Measurements from ENCODE around the gene NDUFS2. TPM values are rescaled to one million over a fixed set of nuclear protein-coding genes. Genes with fewer than 3 reads are reported as not detected.

Gene NDUFS2
- total RNA-seq, 2 donors from 2014 or later: 54.3 to 57.9 TPM

DNA sequence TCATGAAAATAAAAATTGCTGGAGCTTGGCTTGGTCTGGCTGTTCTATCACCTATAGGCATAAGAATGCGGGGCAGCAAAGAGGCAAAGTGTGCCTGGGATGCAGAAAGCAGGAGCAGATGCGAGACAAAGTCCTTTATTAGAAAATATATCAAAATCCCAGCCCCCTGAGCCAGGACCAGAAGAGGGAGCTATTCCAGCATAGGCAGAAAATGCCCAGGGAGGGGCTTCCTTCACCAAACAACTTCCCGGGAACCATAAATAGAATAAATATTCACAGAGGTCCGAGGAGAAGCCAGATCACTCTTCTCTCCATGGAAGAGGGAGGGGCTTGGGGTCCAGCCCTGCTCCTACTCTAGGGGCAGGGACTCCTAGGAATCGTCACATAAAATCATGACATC is 31.0 kb upstream of the NDUFS2 start:
- no peak for DNase-seq (ENCODE audit: low spot score)
- intact Hi-C loops (cut with DNase I): no loop called here

DNA sequence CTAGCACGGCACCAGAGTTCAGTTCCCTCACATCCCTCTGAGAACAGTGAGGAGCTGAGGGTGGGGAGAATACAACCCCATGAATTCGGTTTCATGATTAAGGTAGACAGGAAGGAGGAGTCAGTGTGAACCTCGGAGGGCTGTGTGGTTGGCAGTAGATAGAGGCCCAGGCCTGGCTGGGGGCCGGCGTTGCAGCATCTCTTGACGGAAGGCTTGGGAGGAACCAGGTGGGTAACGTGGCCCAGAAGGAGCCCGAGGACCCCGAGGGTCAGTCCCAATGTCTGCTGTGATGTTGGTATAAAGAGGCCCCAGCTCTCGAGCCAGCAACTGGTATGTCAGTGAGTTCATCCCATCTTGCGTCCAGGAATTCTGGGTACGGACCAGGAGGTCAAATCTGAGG is 30.5 kb upstream of the NDUFS2 start:
- intact Hi-C loops (cut with DNase I): no loop called here
- peak; percentile 65 for DNase-seq (ENCODE audit: low spot score)

- DNase-seq (ENCODE audit: low spot score): no peak
- intact Hi-C loops (cut with DNase I): no loop called here
Measured at GRCh38 chr1:161172349-161172748, 29.8 kb upstream of the NDUFS2 start.

GRCh38 chr1:161172776-161173376 is 29.3 kb upstream of the NDUFS2 start:
- DNase-seq (ENCODE audit: low spot score): peak; percentile 82

DNA sequence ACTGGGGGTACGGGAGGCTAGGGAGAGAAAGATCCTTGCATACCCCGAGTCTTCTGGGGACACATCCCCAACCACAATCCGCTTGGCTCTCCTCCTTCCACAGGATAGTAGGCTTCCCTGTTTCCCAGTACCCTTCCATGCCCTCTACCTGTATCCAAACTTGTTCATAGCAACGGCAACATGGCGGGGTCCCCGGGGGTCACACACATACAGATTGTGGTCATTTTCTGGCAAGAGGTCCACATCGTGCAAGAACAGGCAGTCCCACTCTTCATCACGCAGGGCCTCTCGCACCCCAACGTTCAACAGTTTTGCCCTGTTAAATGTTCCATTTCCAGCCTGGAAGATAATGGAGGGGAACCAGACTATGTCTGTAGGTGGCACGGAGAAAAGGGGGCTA is 28.5 kb upstream of the NDUFS2 start:
- DNase-seq (ENCODE audit: low spot score): peak; percentile 65
- intact Hi-C loops (cut with DNase I): no loop called here

More at GRCh38 chr1:161172776-161173376, 29.3 kb upstream of the NDUFS2 start:
- intact Hi-C loops (cut with DNase I): no loop called here

GRCh38 chr1:161174911-161175310 is 27.3 kb upstream of the NDUFS2 start:
- DNase-seq (ENCODE audit: low spot score): peak; percentile 75
- intact Hi-C loops (cut with DNase I): loop anchor here in 1 of 2 donors (1.0 kb wide), 1 partner anchor 27 kb away; no protein-coding TSS in a partner anchor

DNA sequence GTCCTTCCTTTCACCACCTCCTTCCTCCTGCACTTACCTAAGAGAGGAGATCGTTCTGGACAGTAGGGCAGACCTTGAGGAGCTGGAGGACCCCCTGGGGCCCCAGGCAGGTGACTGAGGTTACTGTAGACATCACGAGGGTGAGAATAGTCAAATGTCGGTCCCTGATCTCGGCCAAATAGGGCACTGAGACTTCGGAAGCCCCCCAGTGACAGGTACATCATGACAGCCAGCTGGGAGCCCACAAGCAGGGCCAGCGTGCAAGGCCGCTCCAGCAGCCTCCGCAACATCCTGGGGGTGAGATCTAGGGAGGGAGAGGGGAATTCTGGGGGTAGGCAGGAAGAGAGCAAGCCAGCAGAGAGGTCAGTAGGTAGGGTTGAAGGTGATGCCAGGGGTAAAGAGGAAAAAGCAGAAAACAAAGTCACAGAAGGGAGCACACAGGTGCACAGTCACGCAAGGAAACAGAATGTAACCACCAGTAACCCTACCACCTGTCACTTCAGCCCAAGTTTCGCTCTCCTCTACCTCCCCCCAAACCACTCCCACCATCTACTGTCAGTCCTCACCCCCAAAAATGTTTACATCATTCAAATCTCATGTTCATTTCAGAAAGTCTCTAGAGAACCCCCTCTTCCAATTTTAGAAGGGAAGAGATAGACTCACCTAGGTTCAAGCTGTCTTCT is 26.3 kb upstream of the NDUFS2 start:
- intact Hi-C loops (cut with DNase I): loop anchor here in 1 of 2 donors (1.0 kb wide), 1 partner anchor 28 kb away; no protein-coding TSS in a partner anchor
- peak; percentile 73 for DNase-seq (ENCODE audit: low spot score)

GRCh38 chr1:161176468-161177111 is 25.6 kb upstream of the NDUFS2 start:
- DNase-seq (ENCODE audit: low spot score): peak; percentile 54
- intact Hi-C loops (cut with DNase I): no loop called here

DNA sequence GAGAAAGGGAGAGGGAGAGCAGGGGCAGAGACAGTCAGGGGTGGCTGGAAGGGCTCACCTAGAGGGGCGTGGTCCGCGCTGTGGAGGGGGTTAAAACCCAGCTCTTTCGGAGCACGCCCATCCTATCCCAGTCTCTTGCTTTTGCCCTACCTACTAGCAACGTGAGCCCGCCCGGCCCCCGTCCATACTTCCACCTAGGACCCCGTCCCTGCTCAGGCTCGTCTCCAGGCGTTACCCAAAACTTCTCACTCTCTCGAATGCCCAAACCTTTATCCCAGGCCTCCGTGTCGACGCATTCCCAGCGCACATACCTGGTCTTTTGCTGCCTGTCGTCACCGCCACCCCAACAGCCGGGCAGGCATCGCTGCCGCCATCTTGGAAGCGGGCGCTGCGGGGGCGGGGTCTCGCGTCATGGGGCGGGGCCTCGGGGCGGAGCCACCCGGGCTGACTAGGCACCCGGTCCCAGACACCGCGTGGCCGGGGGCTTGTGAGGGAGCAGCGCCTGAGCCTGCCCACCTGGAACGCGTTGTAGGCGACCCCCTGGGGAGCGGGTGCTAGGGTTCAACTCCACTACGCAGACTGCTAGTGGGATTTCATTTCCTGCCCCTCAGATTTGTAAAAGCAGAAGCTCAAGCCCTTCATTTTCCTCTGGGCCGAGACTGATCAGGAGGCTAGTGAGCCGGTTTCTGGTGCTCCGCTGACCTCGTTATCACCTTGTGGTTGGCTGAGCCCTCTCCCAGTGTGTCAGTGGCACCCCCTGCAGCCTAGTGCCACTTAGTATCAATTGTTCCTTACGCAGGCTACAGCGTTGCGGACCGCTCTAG is 24.8 kb upstream of the NDUFS2 start, which contains the start of gene B4GALT3:
B4GALT3 (minus strand) TSS at position 396 of the 824 bp plus-strand sequence. CDS start 1,447 bp downstream, outside the sequence.
- intact Hi-C loops (cut with DNase I): no loop called here
- peak; percentile 96 for DNase-seq (ENCODE audit: low spot score)

GRCh38 chr1:161177936-161178244 is 24.3 kb upstream of the NDUFS2 start:
- intact Hi-C loops (cut with DNase I): no loop called here
- DNase-seq (ENCODE audit: low spot score): no peak

GRCh38 chr1:161179698-161180097 is 22.5 kb upstream of the NDUFS2 start:
- DNase-seq (ENCODE audit: low spot score): no peak
- intact Hi-C loops (cut with DNase I): no loop called here

DNA sequence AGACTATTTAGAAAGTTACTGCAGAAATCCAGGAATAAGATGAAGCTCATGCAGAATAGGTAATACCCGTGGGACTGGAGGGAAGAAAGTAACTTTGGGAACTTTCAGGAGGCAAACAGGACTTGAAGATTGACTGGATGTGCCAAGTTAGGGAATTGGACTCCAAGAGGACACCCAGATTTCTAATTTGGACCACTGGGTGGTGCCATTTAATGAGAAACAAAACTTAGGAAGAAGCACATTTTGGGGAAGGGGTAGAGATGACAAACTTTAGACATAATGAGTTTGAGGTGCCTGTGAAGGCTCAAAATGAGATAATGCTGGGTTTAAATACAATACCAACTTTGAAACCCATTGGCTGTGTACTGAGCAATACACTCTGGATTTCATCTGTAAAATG is 21.5 kb upstream of the NDUFS2 start:
- no peak for DNase-seq (ENCODE audit: low spot score)
- intact Hi-C loops (cut with DNase I): no loop called here

DNA sequence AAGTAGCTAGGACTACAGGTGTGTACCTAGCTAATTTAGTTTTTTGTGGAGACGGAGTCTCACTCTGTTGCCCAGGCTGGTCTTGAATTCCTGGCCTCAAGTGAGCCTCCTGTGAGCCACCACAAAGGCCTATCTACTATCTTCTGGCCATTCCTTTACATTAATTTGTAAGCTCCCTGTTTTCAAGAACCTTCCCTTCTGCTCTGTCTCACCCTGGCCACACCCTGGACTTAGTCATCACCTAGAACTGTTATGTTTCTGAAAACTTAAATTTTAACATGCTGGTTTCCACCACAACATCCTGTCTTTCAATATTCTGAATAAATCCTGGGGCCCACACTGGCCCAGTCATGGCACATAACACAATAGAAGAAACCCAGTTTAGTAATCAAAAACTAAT is 20.0 kb upstream of the NDUFS2 start:
- DNase-seq (ENCODE audit: low spot score): peak; percentile 31
- intact Hi-C loops (cut with DNase I): no loop called here

DNA sequence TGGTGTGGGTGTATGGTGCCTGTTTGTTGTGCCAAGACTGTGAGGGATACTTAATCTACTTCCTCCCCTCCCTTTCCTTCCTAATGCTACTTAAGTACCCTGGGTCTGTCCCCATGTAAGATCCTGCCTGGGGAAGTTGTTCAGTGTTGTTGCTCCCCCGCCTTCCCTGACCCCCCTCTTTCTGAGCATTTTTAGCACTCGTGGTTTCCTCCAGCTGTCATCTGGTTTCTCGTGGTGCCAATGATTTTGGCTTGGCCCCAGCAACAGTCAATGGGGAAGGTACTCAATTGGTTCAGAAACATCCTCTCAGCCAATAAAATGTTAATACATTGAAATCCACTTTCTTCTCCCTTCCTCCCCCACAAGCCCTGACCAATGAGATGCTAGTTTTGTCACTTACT is 16.9 kb upstream of the NDUFS2 start:
- intact Hi-C loops (cut with DNase I): no loop called here
- DNase-seq (ENCODE audit: low spot score): peak; percentile 90

- peak; percentile 15 for DNase-seq (ENCODE audit: low spot score)
- intact Hi-C loops (cut with DNase I): no loop called here
Measured at GRCh38 chr1:161185732-161186311, 16.3 kb upstream of the NDUFS2 start.

DNA sequence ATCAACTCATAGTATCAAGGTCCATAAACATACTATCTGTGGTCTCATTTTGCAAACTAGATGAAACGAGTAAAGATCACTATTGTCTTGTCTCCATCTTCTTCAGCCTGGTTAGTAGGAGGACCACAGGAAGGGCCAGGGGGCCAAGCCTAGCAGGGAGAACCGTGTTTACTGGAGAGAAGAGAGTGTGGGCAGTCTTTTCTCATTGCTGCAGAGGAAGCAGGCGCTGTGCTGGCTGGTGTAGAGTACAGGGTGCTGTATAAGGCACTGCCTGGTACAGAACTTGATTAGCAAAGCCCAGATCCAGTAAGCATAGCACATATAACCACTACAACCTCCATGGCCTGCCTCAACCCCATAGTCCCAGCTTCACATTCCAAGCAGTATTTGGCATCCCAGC is 14.9 kb upstream of the NDUFS2 start:
- DNase-seq (ENCODE audit: low spot score): peak; percentile 50
- intact Hi-C loops (cut with DNase I): no loop called here

- DNase-seq (ENCODE audit: low spot score): no peak
- intact Hi-C loops (cut with DNase I): no loop called here
Measured at GRCh38 chr1:161188381-161188780, 13.8 kb upstream of the NDUFS2 start.

GRCh38 chr1:161189036-161189435 is 13.1 kb upstream of the NDUFS2 start:
- DNase-seq (ENCODE audit: low spot score): peak; percentile 52
- intact Hi-C loops (cut with DNase I): no loop called here

DNA sequence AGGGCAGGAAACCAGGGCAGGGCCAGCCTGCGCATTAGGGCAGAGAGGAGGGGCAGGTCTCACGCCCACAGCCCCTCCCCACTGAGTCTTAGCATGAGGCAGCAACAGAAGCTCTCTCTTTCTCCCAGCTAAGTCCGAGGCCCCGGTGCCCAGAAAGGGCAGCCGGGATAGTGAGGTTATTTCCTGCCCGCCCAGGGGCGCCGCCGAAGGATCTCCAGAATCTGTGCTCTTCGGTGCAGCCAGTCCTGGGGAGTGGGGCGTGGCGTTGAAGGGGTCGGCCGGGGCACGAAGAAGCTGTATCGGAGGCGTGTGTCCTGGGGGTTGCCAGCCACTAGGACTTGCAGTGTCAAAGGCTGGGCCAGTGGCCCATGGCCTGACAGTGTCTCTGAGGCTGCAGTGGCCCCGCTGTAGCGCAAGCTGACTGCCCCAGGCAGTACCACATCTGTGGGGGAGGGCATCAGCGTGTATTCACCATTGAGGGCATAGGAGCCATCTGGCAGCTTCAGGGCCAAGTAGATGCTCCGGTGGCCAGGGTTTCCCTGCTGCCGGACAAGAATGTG is 11.1 kb upstream of the NDUFS2 start:
- intact Hi-C loops (cut with DNase I): loop anchor here (5.0 to 10.0 kb wide), 2 partner anchors 194 to 776 kb away; no protein-coding TSS in a partner anchor
- DNase-seq (ENCODE audit: low spot score): peak; percentile 73
